CD4-positive, alpha-beta T cell treated with Interleukin-21 for 1 hour (primary cell): ENCODE measurements around the gene SFSWAP.
"Not testable (repeated sequence)": the region's sequence is repeated elsewhere in the genome, so short reads cannot be mapped to it uniquely, and the experiment has no call there.

Experiments
- DNase-seq: peaks from one replicate; pipeline ENCODE4 v3.0.0-alpha.2; 2020

SFSWAP gene

DNA sequence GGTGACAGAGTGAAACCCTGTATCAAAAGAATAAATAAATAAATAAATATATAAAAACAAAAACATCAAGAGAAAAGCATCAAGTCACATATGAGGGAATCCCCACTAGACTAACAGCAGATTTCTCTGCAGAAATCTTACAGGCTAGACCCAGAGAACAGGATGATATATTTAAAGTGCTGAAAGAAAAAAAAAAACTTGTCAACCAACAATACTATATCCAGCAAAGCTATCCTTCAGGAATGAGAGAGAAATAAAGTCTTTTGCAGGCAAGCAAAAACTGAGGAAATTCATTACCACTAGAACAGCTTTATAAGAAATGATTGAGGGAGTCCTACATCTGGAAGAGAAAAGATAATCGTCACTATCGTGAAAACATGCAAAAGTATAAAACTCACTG is 6.4 kb upstream of the SFSWAP start:
- DNase-seq, result no peak

DNA sequence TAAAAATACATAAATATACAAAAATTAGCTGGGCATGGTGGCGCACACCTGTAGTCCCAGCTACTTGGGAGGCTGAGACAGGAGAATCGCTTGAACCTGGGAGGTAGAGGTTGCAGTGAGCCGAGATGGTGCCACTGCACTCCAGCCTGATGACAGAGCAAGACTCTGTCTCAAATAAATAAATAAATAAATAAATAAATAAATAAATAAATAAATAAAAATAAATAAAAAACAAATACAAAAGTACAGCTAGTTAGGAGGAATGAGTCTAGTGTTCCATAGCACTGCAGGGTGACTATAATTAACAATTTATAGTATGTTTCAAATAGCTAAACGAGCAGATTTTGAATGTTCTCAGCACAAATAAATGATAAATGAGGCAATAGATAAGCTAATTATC is 4.2 kb upstream of the SFSWAP start:
- DNase-seq, result not testable (repeated sequence)

DNA sequence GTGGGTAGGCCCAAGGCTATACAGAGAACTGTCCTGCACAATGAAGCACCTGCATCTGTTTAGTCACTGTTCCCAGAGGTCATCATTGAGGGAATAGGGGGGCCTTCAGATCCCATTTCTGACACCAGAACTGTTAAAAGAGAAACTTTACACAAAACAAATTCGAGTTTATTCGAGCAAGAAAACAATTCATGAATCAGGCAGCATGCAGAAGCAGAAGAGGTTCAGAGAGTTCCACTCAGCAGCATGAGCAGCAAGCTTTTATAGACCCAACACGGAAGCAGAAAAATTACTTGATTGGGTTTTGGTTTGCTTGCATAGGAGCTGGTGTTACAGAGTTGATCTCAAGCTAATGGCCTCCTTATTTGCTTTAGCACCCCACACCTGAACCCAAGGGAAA is 1.7 kb upstream of the SFSWAP start:
- DNase-seq, result no peak

DNA sequence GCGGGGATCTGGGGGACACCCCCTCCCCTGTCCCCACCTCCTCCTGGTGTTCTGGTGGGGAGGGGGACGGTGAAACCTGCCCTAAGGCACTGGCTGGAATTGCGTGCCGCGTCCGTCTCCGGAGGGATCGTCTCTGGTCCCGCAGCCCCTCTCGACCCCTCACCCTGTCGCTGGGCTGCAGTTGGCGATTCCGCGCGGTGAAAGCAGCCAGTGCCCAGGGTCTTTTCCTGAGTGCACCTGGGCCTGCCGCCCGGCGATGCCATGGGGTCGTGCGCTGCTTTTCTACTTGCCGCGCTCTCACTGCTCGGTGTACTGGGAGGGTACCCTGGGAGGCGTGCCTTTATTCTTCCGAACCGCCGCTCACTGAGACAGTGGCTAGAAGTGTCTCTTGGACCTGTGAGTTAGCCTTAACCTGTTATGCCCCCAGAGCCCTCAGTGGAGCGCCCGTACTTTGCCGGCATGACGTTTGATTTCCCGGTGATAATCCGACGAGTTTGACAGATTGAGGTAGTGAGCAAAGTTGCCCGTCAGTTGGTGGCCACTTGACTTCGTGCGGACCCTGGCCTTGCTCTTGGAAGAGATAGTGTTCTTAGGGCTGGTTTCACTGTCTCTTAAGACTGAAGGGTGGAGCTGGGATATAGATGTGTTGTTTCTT is 788 bp downstream of the SFSWAP start:
- DNase-seq, result no peak

DNA sequence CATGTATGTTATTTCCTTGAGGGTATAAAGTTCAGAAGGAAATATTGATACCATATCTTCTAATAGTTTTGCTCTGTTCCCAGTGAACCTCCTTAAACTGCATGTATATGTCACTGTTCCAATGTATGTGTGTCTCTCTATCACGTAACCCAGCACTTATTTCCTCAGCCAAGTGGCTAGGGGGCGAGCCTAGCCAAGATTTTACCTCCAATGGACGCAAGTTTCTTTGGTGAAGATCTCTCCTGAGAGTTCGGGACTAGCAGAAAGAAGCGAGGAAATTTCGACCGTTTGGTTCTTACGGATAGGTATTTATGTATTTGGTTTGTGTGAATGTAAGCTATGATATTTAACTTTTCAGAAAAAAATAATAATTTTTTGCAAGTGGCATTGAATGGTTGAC is 2.5 kb downstream of the SFSWAP start:
- no peak for DNase-seq

DNA sequence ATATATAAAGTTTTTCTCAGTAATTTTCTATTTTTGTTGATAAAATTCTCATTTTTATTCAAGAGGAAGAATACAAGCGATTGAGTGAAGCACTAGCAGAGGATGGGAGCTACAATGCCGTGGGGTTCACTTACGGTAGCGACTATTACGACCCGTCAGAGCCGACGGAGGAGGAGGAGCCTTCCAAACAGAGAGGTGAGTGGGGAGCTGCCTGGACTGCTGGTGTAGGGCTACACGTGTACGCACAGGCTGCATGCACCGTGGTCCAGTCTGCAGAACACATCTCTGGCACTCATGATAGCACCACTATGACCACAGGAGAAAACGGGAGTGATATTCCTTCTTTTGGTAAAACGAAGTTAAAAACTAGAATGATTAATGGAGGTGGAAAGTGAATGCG is 3.9 kb downstream of the SFSWAP start:
- no peak for DNase-seq

DNA sequence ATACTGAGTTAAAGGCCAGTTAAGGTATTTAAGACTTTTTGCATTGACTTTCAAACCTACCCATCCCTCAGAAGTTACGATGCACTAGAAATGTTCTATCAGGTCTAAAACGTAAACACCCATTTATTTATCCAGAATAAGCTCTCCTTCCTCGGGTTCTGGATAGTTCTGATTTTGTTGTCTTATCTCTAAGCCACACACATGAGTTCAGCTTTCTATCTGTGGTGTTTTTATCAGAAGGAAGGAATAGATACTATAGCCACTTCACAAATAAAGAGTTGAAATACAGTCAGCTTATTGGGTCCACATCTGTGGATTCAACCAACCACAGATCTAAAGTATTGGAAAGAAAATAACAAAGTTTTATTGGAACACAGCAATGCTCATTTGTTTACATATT is 5.4 kb downstream of the SFSWAP start:
- DNase-seq, result no peak

DNA sequence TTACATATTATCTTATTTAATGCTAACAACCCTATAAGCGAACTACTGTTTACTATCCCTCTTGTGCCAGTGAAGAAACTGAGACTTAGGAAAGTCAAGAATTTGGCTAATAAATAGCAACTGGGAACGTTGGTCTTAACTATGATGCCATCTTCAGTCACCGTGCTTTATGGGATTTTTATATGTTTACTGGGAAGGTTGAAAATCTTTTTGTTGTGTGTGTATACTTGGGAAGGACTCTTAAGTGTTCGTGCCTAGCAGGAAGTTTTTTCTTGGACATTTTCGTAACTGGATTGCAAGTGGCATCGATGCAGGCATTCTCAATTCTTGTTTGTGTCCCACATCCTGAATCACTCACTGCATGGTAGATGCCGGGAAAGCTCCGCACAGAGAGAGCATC is 9.4 kb downstream of the SFSWAP start:
- no peak for DNase-seq

DNA sequence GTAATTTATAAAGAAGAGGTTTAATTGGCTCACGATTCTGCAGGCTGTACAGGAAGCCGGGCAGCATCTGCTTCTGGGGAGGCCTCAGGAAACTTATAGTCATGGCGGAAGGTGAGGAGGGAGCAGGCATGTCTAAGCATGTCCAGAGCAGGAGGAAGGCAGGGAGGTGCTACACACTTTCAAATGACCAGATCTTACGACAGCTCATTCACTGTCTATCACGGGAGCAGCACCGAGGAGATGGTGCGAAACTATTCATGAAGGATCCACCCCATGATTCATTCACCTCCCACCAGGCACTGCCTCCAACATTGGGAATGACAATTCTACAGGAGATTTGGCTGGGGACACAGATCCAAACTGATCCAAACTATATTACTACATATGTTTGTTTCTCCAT is 10.0 kb downstream of the SFSWAP start:
- no peak for DNase-seq

DNA sequence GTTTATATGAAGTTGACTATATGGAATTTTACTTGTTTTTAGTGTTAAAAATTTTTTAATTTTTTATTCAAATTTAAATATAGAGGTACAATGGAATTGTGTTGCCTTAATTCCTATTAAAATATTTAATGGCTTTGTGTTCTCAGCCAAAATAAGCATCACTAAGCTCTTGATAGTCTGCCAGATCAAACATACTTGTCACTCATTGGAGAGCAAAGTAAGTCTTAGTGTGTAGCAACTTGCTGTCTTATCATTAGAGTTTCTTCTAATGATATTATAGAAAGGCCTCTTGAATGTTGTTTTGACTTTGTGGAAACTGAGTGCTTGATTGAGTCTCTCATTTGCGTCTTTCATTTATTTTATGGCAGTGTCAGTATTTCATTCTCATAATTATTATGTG is 10.7 kb downstream of the SFSWAP start:
- no peak for DNase-seq

DNA sequence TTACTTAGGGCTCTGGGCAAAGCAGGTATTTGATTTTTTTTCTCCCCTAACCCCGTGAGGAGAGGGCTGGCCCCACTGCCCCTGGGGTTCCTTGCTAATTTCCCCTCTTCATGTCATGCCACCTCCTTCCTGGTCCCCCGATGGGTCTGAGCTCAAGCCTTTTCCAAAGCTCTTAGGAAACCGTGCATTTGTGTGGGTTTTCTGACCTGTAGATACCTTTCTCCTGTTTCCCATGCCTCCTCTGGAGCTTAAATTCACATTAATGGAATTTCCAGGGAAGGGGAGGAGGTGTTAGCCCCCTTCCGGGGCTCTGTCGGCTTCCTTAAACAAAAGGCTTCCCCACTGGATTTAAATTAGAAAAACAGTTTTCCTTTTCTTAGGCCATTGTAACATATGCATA is 12.6 kb downstream of the SFSWAP start:
- DNase-seq, result no peak

DNA sequence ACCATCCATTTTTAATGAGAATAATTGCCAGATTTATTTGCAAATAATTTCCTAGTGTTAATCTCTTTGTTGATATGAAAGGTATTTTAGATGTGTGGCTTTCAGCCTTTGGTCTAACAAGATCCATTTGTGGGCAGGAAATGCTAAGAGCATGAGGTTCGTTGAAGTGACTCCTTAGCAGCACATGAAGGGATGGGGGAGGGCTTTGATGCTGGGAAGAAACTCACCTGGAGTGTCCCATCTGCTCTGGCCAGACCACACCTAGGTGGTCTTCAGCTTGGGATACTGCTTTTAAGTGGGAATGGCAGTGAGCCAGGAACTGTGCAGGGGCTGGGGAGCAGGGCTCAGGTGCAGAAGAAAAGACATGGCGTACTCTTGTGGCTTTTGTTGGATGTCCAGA is 13.6 kb downstream of the SFSWAP start:
- DNase-seq, result no peak

DNA sequence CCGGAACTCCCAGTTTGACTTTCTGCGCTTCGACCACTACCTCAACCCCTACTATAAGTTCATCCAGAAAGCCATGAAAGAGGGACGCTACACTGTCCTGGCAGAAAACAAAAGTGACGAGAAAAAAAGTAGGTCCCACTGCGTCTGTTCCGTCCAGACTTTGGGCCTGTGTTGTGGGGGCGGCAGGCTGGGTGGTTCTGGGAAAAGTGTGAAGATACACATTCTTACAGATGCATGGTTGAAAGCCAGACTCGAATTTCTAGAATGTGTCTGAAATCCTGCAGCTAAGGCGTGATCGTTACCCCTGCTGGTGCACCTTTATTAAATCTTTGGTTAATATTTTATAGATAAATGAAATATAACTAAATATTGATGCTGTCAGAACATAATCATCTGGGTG is 14.6 kb downstream of the SFSWAP start:
- DNase-seq, result no peak

DNA sequence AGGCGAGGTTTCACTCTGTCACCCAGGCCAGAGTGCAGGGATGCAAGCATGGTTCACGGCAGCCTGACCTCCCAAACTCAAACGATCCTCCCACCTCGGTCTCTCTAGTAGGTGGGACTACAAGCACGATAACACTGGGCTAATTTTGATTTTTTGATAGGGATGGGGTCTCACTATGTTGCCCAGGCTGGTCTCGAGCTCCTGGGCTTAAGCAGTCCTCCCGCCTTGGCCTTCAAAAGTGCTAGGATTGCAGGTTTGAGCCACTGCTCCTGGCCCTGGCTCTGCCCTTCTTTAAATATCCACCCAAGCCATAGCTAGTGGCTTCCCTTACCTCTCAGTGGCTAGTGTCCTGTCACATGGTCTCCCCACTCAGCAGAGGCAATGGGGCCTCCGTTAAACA is 17.8 kb downstream of the SFSWAP start:
- DNase-seq, result no peak

DNA sequence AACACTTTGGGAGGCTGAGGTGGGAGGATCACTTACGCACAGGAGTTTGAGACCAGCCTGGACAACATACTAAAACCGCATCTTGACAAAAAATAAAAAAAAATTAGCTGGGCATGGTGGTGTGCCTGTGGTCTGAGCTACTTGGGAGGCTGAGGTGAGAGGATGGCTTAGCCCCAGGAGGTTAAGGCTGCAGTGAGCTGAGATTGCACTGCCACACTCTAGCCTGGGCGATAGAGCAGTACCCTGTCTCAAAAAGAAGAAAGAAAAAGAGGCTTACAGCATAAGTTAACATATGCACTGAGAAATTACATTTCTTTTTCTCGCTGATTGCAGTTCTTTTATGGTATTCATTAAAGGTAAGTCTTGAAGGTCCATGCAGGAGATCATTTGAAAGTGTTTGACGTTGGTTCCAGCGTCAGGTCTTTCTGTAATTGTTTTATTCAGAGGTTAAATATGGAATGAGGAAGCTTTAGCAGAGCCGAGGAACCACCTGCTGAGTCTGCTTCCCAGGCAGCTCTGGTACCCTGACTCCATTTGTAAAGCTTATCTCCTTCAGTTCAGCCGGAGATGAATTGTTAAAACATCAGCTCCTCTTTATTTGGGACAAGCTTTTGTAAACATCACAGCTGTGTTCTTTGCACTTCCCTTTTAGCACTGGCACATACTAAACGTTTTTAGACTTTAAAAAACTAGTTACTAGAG is 18.5 kb downstream of the SFSWAP start:
- DNase-seq, result no peak

DNA sequence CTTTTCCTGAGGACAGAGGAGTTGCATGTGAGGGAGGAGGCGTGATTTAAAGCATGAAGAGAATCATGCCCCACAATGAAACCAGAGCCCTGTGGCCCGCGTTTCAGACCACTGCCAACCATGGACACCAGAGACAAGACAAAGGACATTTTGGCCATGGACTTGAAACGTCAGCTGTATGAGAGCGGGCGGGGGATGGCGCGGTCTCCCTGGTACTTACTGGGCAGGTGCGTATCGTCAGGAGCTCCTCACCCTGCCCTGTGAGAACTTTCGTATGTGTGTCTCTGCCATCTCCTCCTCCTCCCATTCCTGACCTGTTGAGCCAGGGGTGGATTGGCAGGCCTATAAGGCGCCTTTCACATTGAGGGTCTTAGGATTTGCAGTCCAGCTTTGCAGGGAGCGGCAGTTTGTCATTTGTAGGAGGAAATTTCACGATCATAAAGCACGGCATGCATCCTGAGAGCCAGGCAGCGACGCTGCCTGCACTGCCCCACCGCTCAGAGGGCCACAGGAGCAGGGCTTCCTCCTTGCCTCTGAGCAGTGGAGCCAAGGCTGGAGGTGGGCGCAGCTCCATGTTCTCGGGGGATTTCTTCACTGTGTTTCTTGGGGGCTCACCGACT is 22.2 kb downstream of the SFSWAP start:
- no peak for DNase-seq

DNA sequence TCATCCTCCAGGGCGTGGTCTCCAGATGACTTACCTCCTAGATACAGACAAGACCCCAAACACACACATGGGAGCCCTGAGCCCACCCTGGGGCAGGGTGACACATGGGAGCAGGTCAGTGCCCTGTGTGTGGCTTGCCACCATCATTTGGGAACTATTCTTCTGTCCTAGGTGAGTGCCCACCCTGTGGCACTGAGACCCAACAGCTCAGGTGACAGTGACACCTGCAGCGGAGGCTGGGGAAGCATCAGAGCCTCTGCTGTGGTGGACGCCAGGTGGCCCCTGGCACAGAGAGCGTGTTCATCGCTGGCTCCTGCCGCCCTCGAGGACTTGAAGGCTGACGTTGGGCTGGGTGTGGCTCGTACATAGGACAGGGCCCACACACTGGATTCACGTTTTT is 23.0 kb downstream of the SFSWAP start:
- DNase-seq, result no peak

DNA sequence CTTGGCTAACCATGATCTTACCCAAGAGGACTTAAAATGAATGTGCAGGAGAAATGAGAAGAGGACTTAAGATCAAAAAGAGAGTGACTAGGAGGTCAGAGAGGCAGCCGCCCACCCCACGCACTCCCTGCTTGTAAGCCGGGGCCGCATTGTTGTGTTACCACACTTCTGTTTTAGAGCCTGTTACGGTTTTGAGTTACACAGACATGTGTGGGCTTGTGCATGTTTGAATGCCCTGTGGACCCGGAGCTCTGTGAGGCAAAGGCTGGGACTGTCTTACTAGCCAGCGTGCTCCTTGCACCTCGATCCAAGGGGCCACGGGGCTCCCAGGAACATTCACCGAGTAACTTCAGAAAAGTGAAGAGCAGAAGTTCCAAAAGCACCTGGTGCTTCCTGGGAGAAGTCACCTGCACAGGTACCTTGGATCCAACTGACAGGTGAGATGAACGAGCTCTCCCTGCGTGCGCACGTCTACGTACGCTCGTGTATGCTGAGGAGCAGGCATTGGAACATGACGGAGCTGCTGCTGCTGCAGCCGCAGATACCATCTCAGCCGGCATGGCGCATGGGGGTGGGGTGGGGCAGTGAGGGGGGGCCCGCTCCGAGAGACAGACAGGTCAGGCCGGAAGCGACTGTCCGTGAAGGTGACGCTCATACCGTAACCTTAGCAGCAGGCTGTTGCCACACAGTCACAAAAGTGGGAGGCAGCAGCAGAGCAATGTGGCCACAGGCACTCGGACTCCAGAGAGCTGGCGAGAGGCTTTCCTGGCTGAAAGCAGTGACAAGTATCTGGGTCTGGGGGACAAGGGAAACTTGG is 23.7 kb downstream of the SFSWAP start:
- DNase-seq, result no peak

DNA sequence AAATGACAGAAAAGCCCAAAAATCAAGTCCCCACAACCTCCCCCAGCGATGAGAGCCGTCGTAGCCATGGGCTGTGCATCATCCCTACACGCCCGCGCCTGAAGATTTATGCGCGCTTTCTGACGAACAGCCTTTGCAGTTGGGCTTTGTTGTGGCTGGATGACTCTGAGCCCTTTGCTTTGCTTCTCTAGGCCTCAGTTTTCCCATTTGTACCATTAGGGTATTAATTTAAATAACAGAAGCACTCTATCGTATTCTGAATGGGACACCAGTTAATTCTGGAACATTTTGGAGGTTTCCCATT is 24.2 kb downstream of the SFSWAP start:
- no peak for DNase-seq

DNA sequence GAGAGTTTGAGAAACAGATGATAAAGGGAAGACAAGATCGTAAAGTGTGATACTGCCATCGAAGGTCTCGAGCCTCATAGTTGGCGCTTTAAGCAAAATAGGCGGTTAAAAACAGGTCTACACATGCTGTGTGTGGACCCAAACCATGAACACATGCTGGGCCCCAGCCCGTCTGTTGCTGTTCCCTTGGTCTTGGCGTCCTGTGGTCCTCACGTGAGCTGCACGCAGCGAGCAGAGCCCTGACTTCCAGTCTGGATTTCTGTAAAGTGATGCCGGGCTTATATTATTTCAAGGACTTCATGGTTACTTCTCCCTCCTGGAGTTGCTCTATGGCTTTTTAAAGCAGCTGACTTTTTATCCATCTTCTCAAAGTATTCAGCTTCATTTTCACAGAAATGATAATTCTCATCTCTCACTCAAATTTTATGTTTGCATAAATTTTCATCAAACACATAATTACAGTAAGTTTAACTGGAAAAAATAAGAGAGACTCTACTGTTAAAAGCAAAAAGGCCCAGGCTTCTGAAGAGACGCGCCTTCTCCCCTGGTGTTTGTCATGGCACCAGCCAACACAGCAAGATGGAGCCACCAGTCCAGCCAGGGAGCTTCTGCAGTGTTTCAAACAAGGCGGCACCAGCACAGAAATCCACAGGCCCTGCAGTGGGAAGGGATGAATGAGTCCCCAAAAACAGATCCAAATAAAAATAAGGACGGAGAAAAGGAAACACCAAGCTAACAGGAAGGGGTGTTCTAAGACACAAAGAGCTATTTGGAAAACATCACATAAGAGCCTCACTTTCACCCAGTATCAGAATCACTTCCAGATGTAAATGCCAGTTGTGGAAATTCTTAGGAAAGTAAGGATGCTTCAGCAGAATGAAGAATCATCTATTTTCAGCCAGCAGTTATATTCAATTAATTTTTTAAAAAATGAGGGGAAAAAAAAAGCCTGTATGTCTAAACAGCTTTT is 24.9 kb downstream of the SFSWAP start:
- DNase-seq, result no peak

DNA sequence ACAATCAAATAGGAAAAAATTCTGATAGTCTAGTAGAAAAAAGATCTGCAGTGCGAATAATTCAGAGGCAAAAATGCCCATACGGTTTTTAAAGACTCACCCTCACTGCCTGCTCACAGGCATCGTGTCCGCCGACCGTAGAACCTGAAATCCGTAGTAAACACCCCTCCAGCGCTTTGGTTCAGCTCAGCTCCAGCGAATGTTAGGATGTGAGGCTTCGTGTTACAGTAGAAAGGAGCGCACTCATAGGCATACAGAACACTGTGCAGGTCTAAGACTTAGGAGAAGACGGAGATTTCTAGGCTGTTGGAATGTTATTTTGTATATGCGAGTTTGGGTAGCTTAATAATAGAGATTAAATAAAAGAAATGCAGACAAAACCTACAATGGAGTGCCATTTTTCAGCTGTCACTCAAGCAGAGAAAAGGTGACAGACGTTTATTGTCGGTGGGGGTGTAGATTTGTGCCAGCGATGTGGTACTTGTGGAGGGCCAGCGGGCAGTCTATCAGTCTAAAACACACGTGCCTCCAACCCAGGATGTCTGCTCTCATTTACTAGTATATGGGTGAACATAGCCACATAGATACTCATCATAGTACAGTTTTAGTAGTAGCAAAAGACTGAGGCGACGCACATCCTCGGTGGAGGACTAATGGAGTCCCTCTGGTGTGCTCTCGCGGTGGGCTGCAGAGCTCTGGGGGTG is 25.7 kb downstream of the SFSWAP start:
- DNase-seq, result no peak
